ENCODE measurements around the gene KRTAP10-8. TPM values are rescaled to one million over a fixed set of nuclear protein-coding genes. Genes with fewer than 3 reads are reported as not detected.

KRTAP10-8 gene
- total and polyA plus RNA-seq, 2 experiments from 2014 or later, result not detected

GRCh38 chr21:44606495-44606894 lies 5.4 kb upstream of the KRTAP10-8 start:
- H3K27ac ChIP-seq (ENCODE audit: low read depth), result no peak overlapping the region
- H3K4me1 ChIP-seq (ENCODE audit: insufficient read depth), result no peaks in the 10 kb centered on the region
- Mint-ChIP-seq H3K4me3 (no peak overlapping the region), H3K27me3 (ENCODE audit: insufficient read depth, low read depth, poor library complexity) (peaks cover 3% of the 10 kb centered on the region), H3K36me3 (ENCODE audit: low read depth) (peaks cover 16% of the 10 kb centered on the region), H3K27ac (no peak overlapping the region), H3K4me1 (no peaks in the 10 kb centered on the region; the same call in 2 of the 3 replicates), H3K9me3 (peaks cover 34% of the 10 kb centered on the region)
- H3K4me3 ChIP-seq, result no peak overlapping the region
- no peak overlapping the region for H3K4me2 ChIP-seq
- H3F3A ChIP-seq (replicated peaks; ENCODE audit: low read depth), result no peaks in the 10 kb centered on the region
- 0 out of 2 replicates have a peak, but pooled peaks cover 4% of the 10 kb centered on the region for H3K36me3 ChIP-seq (ENCODE audit: insufficient read depth)
- no peak for DNase-seq (ENCODE audit: low spot score)
- H3K79me2 ChIP-seq (replicated peaks; ENCODE audit: insufficient read depth), result no peaks in the 10 kb centered on the region
- H3K9me2 ChIP-seq (ENCODE audit: insufficient read depth), result no peaks in the 10 kb centered on the region
- H3K27me3 ChIP-seq (ENCODE audit: insufficient read depth), result no peaks in the 10 kb centered on the region
- TF ChIP-seq EZH2 (IDR thresholded peaks at IDR 0.05; ENCODE audit: low read depth, unreplicated experiment) (no peak), POLR2AphosphoS5 (IDR thresholded peaks at IDR 0.05; ENCODE audit: low read depth) (no peak), ZNF331 (CRISPR knock-in tag; IDR thresholded peaks at IDR 0.05; ENCODE audit: low read depth) (no peak), NANOG (IDR thresholded peaks at IDR 0.05; ENCODE audit: borderline replicate concordance) (no peak), REST (IDR thresholded peaks at IDR 0.05; ENCODE audit: unreplicated experiment) (no peak), ETS1 (IDR thresholded peaks at IDR 0.05) (no peak), CREB1 (CRISPR knock-in tag; IDR thresholded peaks at IDR 0.05; ENCODE audit: low read depth) (no peak), ZNF114 (CRISPR knock-in tag; IDR thresholded peaks at IDR 0.05) (no peak), ZNF462 (CRISPR knock-in tag; IDR thresholded peaks at IDR 0.05) (no peak), EZH2phosphoT487 (IDR thresholded peaks at IDR 0.05; ENCODE audit: unreplicated experiment) (no peak), STAT1 (IDR thresholded peaks at IDR 0.05; ENCODE audit: unreplicated experiment) (no peak), CTCF (conservative IDR thresholded peaks at IDR 0.05; ENCODE audit: low read depth in 2 of 2) (no peak), JUNB (IDR thresholded peaks at IDR 0.05; ENCODE audit: unreplicated experiment) (no peak)
- no peaks in the 10 kb centered on the region for H4K20me1 ChIP-seq (replicated peaks; ENCODE audit: insufficient read depth)
- H2AFZ ChIP-seq, result no peak overlapping the region
- no peak for ATAC-seq
